Motor neuron (in vitro differentiated cells): ENCODE results near the gene STAU1. TPM values are rescaled to one million over a fixed set of nuclear protein-coding genes. Genes with fewer than 3 reads are reported as not detected.
"Not testable (repeated sequence)": the region's sequence is repeated elsewhere in the genome, so short reads cannot be mapped to it uniquely, and the experiment has no call there.

ENCODE experiments used
- ATAC-seq, 8 experiments: fragments of 200-7000 bp; cut with Tn5 transposase; replicated peaks in 6 of 8; 2 replicates each; pipeline ENCODE4 v1.8.0; 2021; ENCODE audit warnings: mild to moderate bottlenecking in 8 of 8, moderate library complexity in 8 of 8
- H3K27ac ChIP-seq, 2 donors: fragments of 250-450 bp; sonication (Bioruptor Pico); 2 replicates each; pipeline ENCODE4 v1.9.0; 2021; ENCODE audit warnings: antibody characterized with exemption in 2 of 2, mild to moderate bottlenecking in 2 of 2, moderate library complexity in 1 of 2
- H3K4me1 ChIP-seq, 2 donors: fragments of 250-450 bp; sonication (Bioruptor Pico); replicated peaks in 1 of 2; 2 replicates each; pipeline ENCODE4 v1.6.1; 2021; ENCODE audit warnings: antibody characterized with exemption in 2 of 2, mild to moderate bottlenecking in 2 of 2, moderate library complexity in 1 of 2
- H3K4me3 ChIP-seq, 5 donors: fragments of 250-450 bp; sonication (Bioruptor Pico); 2 replicates each; pipeline ENCODE4 v1.9.0; 2021; ENCODE audit warnings: antibody characterized with exemption in 5 of 5, mild to moderate bottlenecking in 5 of 5, moderate library complexity in 4 of 5
- WGBS, 10 experiments: fragments of 450-650 bp; shearing (Covaris generic); methylation state at CpG; one replicate each; pipeline ENCODE4 v1.0.0; 2022; 5-methylcytosine and 5-hydroxymethylcytosine counted together
- in situ Hi-C, 9 experiments: fragments of 400-800 bp; cut with MboI; loops; one replicate each; pipeline ENCODE4 v1.15.0; 2021; ENCODE audit warnings: low sequenced_read_pairs in 9 of 9, low pct_unique_long_range_greater_than_20kb in 2 of 9; ENCODE audit not compliant: unreplicated experiment in 9 of 9
- total RNA-seq, 8 experiments: library from RNA; unstranded; fragments of 300-600 nt; gene quantifications; 2 replicates each; pipeline versions ENCODE4 v1.2.3 to v1.2.4, GENCODE V29; 2022

The STAU1 gene
- total RNA-seq, 8 experiments from 2014 or later = 37.4 to 84.7 (median 61.5) TPM

- Histone ChIP-seq H3K4me1 (no peaks in the 10 kb centered on the region), H3K27ac (no peak overlapping the region), H3K4me3 (no peak overlapping the region)
- 0 to 100% (median 79%) methylated on average over 1 to 5 of the region's 13 CpGs; no CpG with 5 or more reads in 2 of the 10 experiments for WGBS, 10 experiments
- no peak for ATAC-seq
- in situ Hi-C loops = no loop called here
Measured at GRCh38 chr20:49122920-49123319, 65.2 kb downstream of the STAU1 start.

- H3K4me3 ChIP-seq = no peak overlapping the region
- no peak overlapping the region for H3K27ac ChIP-seq
- ATAC-seq = no peak
- 80 to 100% (median 95%) methylated on average over 1 to 7 of the region's 7 CpGs; no CpG with 5 or more reads in 3 of the 10 experiments for WGBS, 10 experiments
- H3K4me1 ChIP-seq = no peaks in the 10 kb centered on the region
- in situ Hi-C loops = no loop called here
Measured at GRCh38 chr20:49119988-49120387, 68.1 kb downstream of the STAU1 start.

GRCh38 chr20:49118307-49118706 is 69.8 kb downstream of the STAU1 start:
- Histone ChIP-seq H3K27ac (no peak overlapping the region), H3K4me3 (no peak overlapping the region), H3K4me1 (no peaks in the 10 kb centered on the region)
- WGBS, 10 experiments = 78 to 100% (median 100%) methylated on average over 1 to 3 of the region's 3 CpGs; no CpG with 5 or more reads in 3 of the 10 experiments
- in situ Hi-C loops = no loop called here
- ATAC-seq = no peak

GRCh38 chr20:49115564-49115963 is 72.6 kb downstream of the STAU1 start:
- no peak for ATAC-seq
- H3K27ac ChIP-seq = no peak overlapping the region
- no peaks in the 10 kb centered on the region for H3K4me1 ChIP-seq
- no peak overlapping the region for H3K4me3 ChIP-seq
- WGBS, 10 experiments = 69 to 100% (median 94%) methylated on average over 1 to 7 of the region's 7 CpGs; no CpG with 5 or more reads in 4 of the 10 experiments
- in situ Hi-C loops = no loop called here

GRCh38 chr20:49112596-49113274 is 75.4 kb downstream of the STAU1 start:
- ATAC-seq = no peak
- no peaks in the 10 kb centered on the region for H3K4me1 ChIP-seq
- H3K27ac ChIP-seq = no peak overlapping the region
- in situ Hi-C loops = no loop called here
- H3K4me3 ChIP-seq = no peak overlapping the region
- WGBS, 10 experiments = 78 to 100% (median 93%) methylated on average over 1 to 10 of the region's 15 CpGs

GRCh38 chr20:49110767-49111694 is 77.1 kb downstream of the STAU1 start:
- Histone ChIP-seq H3K4me3 (no peak overlapping the region), H3K27ac (no peak overlapping the region), H3K4me1 (no peaks in the 10 kb centered on the region)
- peak in 1 of 8 experiments; percentile 16 for ATAC-seq
- in situ Hi-C loops = no loop called here
- WGBS, 10 experiments = 90 to 100% (median 98%) methylated on average over 1 to 5 of the region's 6 CpGs; no CpG with 5 or more reads in 2 of the 10 experiments

GRCh38 chr20:49106328-49106727 is 81.8 kb downstream of the STAU1 start:
- ATAC-seq = no peak
- Histone ChIP-seq H3K4me3 (no peak overlapping the region), H3K4me1 (no peaks in the 10 kb centered on the region), H3K27ac (no peak overlapping the region)
- in situ Hi-C loops = no loop called here
- WGBS, 10 experiments = 90 to 100% (median 100%) methylated on average over 1 to 6 of the region's 6 CpGs; no CpG with 5 or more reads in 3 of the 10 experiments

GRCh38 chr20:49104979-49105547 is 83.1 kb downstream of the STAU1 start:
- in situ Hi-C loops, H3K27ac ChIP-seq, ATAC-seq, H3K4me3 ChIP-seq, H3K4me1 ChIP-seq: not testable (repeated sequence)
- 80 to 100% (median 97%) methylated on average over 1 to 6 of the region's 11 CpGs; no CpG with 5 or more reads in 3 of the 10 experiments for WGBS, 10 experiments

GRCh38 chr20:49104365-49104648 is 83.8 kb downstream of the STAU1 start:
- no peak overlapping the region for H3K27ac ChIP-seq
- H3K4me1 ChIP-seq = no peaks in the 10 kb centered on the region
- 80 to 83% (median 83%) methylated on average over 1 to 3 of the region's 3 CpGs; no CpG with 5 or more reads in 6 of the 10 experiments for WGBS, 10 experiments
- in situ Hi-C loops = no loop called here
- peak in 4 of 8 experiments; percentile 45 to 67 (median 48) for ATAC-seq
- no peak overlapping the region for H3K4me3 ChIP-seq

GRCh38 chr20:49103647-49104364 is 84.3 kb downstream of the STAU1 start:
- no peaks in the 10 kb centered on the region for H3K4me1 ChIP-seq
- 78 to 100% (median 100%) methylated on average over 1 to 7 of the region's 7 CpGs for WGBS, 10 experiments
- ATAC-seq = no peak
- H3K27ac ChIP-seq = no peak overlapping the region
- H3K4me3 ChIP-seq = no peak overlapping the region
- in situ Hi-C loops = no loop called here

- in situ Hi-C loops = no loop called here
- WGBS, 10 experiments = 88 to 100% methylated on average over 1 to 3 of the region's 4 CpGs; no CpG with 5 or more reads in 8 of the 10 experiments
- Histone ChIP-seq H3K4me1 (no peaks in the 10 kb centered on the region), H3K4me3 (no peak overlapping the region), H3K27ac (no peak overlapping the region)
- no peak for ATAC-seq
Measured at GRCh38 chr20:49103019-49103418, 85.1 kb downstream of the STAU1 start.

- no peak overlapping the region for H3K4me3 ChIP-seq
- 72 to 100% (median 93%) methylated on average over 1 to 4 of the region's 4 CpGs for WGBS, 10 experiments
- H3K27ac ChIP-seq = no peak overlapping the region
- in situ Hi-C loops = no loop called here
- no peaks in the 10 kb centered on the region for H3K4me1 ChIP-seq
- ATAC-seq = peak in 1 of 8 experiments; percentile 37
Measured at GRCh38 chr20:49100972-49101371, 87.2 kb downstream of the STAU1 start.
